CD4-positive, alpha-beta T cell treated with Interferon gamma for 1 hour (primary cell): ENCODE measurements around the gene TTC39B.

Experiments
- DNase-seq: peaks from one replicate; pipeline ENCODE4 v3.0.0-alpha.2; 2020

Gene TTC39B

DNA sequence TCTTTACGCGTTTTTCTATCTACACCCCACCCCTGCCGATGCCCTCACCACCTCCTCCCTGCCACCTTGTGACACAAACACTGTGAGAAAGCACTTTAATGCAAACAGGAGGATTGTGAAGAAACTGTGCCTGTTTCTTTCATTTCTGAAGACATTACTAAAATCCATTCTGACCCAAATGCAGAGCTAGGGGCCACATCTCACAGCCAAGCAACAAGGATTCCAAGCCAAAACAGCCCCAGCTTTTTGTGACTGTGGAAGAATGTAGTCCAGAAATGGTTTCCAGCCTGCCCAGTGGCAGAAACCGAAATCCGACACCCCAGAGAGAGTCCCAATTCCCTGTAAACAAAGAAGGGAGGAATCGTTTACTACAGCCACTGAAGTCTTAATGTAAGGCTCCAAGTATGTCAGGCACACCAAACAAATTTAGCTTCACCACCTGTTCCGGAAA lies 190.9 kb downstream of the TTC39B start:
- no peak for DNase-seq

GRCh38 chr9:15115702-15116101 lies 191.3 kb downstream of the TTC39B start:
- DNase-seq, result no peak

GRCh38 chr9:15115041-15115440 lies 192.0 kb downstream of the TTC39B start:
- DNase-seq, result no peak
